GM04504 (cell line): ENCODE data around the gene ATP6V0D1.

ENCODE experiments used
- DNase-seq: peaks from one replicate; pipeline ENCODE4 v3.0.0-alpha.2; 2012; ENCODE audit warnings: low read depth

ATP6V0D1 gene

DNA sequence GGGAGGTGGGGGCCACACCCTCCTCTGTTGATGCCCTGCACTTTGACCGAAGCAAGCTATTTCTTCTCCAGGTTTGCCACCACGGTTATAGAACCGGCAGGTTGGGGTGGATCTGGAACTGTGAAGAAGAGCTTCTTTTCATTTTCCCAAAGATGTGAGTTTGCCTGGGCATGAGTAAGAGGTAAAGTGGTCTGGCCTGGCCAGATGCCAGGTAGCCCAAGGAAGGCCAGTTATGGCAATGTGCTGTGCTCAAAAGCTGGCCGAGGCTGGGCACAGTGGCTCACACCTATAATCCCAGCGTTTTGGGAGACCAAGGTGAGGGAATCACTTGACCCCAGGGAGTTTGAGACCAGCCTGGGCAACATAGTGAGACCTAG lies 18.7 kb downstream of the ATP6V0D1 start:
- no peak for DNase-seq

DNA sequence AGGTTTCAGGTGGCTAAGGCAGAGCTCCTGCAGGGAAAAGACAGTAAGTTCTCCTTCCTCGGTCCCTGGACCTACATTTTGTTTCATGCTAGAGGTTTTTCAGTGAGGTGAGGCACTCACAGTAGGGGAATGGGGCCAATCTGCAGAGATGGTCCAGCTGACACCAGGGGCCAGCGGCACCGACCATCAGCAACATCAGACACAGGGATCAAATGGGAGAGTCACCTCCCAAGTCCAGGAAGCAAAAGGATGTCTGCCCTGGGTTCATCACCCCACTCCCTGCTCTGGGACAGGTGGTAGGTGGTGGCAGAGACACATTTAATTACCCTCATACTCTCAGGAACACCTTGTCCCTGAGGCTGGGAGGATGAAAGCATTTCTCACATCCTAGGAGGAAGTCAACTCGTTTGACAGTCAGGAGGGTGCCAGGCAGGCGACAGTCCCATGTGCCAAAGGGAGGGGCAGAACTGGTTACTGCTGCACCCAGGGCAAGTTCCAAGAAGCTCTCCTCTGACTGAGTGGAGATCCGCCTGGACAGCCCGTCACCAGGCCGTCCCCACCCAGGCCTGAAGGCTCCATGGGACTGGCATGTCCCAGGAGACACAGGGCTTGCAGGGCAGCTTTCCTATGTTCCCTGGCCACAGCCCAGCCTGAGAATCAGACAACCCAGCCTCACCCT lies 19.2 kb downstream of the ATP6V0D1 start:
- no peak for DNase-seq

DNA sequence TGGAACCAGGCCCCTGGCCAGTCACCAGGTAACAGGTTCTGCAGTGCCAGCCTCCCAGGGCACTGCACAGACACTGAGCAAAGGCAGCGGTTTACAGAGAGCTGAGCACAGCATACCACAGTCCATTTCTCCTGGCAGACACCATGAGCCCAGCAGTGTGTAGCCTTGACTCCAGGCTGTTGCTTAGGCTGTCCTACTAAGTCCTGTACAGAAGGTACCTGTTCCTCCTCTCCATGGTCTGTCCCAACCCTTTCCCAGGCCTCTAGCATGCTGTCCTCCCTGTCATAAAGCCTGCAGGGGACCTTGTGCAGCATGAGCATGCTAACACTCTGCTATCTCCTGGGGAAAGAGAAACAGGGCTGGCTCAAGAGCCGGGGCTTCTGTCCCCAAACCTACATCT lies 20.0 kb downstream of the ATP6V0D1 start:
- DNase-seq = no peak

DNA sequence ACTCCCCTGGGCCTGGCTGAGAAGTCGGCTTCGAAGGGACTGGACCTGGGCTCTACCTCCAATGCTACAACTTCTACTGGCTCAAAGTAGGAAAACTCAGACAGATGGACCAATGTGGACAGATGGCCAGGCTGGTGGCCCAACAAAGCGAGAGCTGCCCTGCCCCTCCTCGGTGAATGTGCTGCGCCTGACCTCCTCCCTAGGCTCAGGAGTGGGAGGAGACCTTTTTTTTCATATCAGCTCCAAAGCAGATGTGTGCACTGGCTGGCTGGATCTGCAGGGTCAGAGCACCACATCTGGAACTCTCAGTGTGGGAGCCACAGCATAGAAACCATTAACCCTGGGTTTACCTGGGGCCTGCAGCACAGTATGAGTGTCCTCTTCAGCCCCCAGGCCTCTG lies 20.8 kb downstream of the ATP6V0D1 start:
- DNase-seq = no peak

DNA sequence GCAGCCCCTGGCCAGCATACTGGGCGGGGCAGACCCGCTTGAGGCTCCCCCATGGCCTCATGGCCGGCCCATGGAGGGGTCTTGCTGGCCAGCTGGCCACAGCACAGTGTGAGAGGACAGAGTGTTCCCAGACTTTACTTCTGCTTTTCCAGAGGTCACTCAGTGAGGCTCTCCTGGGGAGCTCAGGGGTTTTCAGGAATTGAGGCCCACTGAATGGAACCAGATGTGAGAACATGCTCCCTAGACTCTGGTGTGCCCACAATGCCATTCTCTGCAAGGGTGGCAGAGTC lies 21.2 kb downstream of the ATP6V0D1 start:
- no peak for DNase-seq

DNA sequence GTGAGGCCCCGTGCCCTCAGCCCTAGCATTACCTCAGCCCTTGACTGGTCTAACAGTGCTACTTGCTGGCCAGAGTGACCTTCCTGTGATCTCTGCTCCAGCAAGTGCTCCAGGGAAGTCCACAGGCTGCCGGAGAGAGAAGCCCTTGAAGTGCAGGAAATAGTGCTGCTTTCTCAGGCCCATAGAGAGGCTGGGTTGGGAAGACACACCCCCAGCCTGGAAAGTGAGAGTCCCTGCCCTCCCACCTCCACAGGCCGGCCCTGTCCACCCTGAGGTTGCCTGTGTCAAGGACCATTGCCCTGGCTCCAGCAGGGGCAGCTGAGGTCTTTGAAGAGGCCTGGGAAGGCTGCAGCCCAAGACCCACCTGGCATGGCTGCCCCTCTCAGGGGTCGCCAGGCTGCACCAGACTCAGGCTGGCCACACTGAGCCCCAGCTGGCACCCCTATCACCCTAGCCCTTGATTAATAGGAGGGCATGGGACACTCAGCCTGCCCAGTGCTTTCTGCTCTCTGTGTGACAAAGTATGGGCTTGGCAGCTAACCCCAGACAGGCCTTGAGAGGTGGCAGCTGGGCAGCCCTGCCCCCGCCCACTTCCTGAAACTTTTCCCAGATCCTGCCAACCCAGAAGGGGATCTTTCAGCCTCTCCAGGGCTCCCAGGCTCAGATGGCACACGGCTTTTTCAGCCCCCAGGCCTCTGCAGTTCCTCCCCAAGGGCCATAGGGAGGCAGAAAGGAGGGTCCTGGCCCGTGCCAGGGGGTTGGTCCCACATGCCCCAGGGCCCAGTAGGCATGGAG lies 21.7 kb downstream of the ATP6V0D1 start:
- DNase-seq = no peak

DNA sequence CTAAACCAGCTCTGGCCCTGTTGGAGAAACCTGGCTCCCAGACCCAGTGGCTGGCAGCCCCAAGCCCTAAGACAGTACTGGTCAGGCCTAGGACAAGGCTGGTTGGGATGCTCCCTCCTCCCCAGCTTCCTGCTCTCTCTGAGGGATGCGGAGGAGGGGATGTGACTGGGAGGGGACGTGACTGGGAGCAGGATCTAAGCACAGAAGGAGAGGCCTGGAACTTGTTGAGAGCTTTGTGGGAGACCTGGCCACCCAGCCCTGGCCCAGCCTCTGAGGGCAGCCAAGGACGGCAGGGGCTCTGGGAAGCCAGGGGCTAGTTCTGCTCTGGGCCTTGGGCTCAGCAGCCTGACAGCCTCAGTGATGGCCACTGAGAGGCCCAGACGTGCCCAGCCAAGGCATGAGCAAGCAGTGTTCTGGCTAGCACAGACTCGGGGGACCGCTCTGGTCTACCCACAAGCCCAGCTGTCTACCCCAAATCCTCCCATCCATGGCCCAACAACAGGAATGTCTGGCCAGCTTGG lies 22.8 kb downstream of the ATP6V0D1 start:
- DNase-seq = no peak

DNA sequence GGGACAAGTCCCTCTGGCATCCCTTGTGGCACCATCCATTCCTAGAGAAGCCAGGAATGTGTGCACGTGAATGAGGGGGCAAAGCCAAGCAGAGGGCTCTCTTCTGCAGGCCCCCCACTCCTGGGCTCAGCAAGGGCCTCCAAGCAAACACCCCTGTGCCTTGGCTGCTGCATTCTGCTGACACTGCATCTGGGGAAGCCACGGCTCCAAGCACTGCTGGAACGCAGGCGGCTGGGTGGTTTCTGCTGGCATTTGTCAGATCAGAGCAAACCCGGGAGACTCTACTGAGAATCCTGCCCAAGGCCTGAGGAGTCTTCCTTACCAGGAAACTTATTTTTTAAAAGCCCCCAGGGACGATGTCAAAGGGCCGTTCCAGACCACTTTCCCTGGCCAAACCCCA lies 23.3 kb downstream of the ATP6V0D1 start:
- no peak for DNase-seq

DNA sequence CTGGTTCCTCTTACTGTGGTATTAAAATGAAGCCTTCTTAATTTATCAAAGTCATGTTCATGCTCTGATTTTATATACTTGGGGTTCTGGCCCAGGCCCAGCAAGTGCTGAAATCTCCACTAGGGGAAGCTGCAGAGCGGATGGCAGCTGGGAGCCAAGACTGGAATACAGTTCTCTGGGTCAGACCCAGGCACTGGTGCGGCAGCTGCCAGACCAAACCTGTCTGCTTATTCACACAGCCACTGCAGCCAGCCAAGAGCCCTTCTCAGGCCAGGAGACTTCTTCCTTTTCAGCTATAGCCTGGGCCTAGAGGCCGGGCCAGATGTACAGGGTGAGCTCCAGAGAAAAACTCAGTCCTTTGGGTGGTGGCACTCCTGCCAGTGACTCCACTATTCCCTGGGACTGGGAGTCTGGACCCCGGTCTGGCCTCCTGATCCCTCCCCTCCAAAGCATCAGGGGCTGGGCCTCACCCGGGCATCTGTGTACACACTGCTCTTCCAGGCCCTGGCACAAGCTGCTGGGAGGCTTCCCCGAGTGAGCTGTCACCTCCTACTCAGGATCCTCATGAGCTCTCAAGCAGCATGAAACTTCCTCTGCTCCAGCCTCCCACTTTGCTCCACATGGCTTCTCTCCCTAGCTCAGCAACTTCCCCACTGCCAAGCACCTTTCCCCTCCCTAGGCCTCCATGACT lies 24.4 kb downstream of the ATP6V0D1 start:
- DNase-seq = peak; percentile 21

DNA sequence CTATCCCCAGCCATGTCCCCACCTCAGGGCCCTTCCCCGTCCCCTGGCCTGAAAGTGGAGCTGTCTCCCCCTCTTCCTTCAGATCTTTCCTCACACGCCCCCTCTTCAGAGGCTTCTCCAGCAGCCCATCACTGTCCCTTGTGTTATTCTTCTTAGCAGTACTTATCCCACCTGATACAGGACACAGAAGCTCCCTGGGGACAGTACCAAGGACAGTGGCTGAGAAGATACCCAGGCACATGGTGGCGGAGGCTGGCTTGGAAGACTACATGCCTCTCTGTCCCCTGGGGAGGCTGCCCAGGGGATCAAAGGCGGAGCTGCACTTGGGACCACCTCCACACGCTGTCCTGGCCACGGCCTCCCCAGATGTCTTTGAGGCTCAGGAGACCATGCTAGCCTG lies 26.1 kb downstream of the ATP6V0D1 start:
- DNase-seq = no peak

DNA sequence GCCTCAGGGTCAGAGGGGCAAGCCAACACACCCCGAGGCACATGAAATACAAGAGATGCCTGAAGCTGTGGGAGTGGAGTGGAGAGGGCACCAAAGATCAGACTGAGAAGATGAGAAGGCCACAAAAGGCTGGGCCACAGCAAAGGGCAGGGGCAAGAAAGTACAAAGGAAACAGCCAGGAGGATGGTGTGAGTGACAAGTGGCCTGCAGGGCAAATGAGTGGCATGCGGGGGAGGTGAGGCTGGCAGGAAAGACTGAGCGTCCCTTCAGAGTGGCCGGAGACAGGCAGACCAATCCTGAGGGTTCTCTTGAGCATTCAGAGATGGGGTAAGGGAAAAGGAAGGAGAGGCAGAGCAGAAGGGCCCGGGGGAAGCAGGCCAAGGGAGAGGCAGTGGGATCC lies 26.9 kb downstream of the ATP6V0D1 start:
- no peak for DNase-seq

DNA sequence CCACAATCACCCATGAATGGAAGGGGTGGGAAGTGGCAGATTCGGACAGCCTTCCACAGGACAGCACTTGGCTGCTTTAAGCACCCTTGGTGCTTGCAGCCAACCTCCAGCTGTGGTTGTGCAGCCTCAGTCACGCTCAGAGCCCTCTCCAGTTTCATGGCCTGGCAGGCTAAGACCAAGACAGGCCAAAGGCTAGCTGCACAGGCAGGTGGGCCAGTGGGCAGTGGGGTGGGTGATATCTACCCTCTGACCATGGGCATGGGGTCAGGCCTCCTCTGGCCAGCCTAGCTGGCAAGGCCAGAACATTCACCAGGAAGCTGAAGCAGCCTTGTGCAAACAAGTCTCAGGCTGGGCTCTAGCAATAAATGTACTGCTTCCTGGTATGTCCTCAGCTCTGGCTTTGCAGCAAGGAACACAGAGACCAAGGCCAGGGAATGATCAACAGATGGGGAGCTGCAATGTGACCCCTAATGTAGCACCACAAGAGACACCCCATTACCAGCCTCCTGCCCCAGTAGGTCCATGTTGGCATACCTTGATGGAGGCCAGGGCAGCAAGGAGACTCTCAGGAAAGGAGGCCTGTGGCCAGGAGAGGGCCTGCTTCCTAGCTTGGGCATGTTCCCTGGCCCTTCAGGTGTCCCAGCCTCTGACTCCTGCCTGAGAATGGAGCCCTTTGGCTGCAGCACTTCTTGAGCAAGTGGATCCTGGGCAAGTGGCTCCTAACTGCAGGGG lies 29.1 kb downstream of the ATP6V0D1 start:
- no peak for DNase-seq

DNA sequence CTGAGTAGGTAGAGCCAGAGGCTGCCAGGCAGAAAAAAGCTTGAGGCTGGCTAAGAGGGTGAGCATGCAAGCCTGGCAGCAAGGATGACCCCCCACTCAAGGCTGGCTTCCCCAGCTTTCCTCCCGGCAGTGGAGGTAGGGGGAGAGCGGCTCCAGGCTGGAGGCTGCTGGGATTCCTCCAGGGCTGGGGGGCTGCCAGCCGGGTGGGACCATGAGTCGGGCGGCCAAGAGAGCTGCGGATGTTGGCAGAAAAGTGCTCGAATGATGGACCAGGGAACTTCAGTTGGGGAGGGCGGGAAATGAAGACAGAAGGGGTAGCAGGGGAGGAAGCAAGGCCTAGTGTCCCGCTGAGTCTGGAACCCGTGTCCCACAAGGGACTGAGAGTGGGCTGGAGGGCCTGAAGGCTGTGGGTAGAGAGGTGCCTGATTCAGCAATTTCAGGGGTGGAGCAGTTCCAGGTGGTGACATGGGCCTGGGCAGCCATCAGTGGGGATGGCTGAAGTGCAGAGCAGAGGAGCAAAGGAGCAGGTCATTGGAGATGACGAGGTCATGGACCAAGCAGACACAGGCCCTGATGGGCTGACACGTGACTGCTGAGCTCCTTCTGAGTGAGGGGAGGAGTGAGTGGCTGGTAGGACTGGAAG lies 29.8 kb downstream of the ATP6V0D1 start:
- DNase-seq = no peak

DNA sequence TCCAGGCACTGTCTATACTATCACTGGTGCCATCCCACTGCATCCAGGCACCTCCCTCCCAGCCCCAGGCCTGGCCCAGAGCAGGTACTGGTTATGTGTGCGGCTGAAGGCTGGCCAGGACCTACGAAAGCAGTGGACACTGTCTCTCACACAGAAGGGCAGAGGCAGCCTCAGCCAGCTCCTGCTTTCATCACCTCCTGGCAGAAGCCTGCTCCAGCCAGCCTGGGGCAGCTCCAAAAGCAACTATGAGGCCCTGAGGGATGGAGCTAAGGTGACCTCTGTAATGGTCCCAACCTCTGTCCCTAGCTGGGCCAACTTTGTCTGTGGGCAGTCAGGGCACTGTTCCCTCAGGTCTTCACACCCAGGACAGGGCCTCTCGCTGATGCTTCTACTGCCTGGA lies 31.2 kb downstream of the ATP6V0D1 start:
- DNase-seq = no peak

DNA sequence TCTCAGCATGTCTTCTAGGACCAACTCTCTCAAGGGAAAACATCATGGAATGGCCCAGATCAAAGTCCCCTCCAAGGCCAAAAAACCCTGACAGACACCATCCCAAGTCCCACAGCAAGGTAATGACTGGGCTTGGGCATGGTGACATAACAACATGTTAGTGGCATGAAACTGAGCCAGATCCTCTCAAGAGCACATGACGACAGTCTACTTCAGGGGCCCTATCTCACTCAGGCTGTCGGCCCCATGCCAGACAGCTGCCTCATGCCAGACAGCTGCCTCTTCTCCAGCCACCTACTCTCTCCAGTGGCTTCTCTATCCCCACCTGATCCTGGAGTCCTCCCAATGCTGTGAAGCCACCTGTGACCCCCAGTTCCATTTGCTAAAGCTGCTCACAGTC lies 31.6 kb downstream of the ATP6V0D1 start:
- no peak for DNase-seq

DNA sequence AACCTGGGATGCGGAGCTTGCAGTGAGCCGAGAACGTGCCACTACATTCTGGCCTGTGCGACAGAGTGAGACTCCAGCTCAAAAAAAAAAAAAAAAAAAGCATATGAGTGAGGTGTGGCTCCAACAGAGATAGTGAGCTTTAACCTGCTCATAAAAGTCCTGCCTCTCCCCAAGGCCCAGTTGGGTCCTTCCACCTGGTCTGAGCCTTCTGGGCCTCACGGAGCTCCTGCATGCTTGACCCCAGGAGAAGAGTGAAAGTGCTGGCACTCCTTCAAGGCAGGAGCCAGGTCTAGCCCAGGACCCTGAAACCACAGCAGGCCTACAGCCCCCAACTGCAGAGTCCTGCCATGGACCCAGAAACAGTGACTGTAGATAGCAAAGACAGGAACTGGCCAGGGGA lies 32.4 kb downstream of the ATP6V0D1 start:
- DNase-seq = no peak

DNA sequence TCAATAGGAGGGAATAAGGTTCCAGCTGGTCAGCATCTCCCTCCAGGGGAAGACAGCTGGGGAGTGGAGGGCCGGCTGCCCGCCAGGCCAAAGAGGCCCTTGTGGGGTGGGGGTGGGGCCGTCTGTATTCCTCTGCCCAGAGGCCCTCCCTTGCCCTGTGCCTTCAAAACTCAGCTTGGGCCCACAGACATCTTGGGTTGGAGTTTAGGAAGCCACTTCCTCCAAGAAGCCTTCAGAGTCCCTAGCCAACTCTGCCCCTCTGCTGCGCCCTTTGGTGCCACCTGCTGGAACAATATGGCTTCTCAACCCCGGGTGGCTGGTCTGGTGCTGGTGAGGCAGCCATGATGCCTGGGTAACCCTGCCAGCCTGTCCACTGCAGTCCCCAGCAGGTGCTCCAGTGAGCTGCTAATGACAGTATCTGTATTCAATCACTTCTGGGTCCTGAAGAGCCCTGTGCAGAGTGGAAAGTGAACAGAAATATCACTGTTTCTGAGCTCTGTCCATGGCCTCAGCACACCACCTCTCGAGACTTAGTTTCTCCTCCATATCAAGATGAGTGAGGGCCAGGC lies 33.4 kb downstream of the ATP6V0D1 start:
- DNase-seq = no peak

DNA sequence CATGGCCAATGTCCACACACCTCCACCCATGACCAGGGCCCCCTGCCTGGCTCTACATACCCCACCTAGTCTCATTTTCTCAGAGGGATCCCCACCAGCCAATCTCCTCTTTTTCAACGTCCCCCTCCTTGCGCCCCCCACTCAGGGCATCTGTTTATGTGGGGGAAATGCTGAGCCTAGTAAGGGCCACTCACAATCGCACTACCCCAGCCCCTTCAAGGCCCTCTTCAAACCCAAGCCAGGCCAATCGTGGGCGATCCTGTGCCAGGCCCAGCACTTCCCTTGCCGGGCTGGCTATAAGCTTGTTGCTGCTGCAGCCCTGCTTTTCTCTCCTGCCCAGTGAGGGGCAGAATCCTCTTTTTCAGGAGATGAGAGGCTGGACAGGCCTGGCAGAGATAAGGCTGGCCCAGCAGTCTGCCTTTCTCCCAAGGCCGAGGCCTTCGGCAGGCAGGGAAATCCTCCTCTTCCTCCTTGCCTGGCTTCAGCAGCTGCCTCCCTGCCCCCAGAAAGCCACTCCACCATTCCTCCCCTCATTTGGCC lies 33.9 kb downstream of the ATP6V0D1 start:
- no peak for DNase-seq

DNA sequence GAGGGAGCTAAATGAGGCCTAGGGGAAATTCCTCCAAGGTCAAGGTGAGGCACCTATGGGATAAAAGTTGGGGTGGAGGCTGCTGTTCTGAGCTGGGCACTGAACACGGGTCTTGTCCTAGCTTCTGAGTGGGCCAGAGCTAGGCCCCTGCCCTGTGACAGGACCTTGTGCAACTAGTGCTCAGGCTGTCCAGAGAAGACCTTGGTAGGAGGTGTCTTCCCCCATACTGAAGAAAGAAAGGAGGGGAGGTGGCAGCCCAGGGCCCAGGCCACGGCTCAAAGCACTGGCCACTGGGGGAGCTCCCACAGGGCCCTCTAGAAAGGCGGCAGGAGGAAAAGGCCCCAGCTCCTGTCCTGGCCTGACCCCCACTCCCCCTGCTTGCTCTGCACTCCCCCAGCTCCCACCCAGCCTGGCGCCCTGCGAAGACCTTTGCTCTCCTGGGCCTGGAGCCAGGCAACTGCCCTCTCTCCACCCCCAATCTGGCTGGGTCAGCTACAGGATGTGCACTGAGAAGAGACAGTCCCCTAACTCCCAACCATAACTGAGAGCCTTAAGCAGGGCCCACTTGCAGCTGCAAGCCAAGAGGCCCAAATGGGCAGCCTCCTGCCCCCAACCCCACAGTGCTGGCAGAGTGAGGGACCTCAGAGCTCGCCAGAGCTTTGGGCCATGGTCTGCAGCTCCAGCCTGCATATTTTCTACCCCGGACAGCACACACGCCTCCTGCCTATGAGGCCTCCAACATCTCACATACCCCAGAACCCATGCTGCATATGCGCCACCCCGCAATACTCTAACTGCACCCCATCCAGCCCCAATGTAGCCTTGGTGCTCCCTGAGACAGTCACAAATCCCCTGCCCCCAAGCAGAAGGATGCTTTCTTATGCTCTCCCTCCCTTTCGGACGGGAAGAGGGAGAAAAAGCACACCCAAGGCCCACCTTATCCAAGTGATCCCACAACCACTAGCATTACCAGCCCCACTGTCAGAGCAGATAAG lies 34.7 kb downstream of the ATP6V0D1 start:
- DNase-seq = no peak

DNA sequence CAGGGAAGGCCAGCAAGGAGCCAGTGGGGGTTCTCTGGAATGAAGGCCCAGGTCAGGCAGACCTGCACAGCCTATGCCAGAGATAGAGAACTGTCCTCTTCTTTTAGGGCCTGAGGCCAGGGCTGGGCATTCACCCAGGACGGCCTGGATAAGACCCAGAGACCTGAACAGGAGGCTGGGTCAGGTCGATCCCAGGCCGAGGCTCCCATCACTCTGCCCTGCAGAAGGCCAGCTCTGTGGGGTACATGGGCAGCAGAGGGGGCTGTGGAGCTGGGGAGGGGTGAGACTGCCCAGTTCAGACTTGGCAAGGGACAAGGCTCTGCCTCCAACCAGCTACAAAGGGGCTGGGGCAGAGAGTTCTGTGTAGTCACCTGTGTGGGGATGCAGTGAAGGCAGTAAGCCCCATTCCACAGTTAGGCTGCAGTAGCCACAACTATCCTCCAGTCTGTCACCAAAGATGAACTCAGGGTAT lies 35.5 kb downstream of the ATP6V0D1 start:
- DNase-seq = no peak
